Kasumi-1 (cell line): Measurements from ENCODE around the gene MAPK10.

Source experiments
- DNase-seq, 2 experiments: peaks; one replicate each; lab custom pipeline; 2025; lab: John Stamatoyannopoulos, UW

Gene MAPK10

GRCh38 chr4:86274642-86275041 is 85.2 kb downstream of the MAPK10 start:
- no peak for DNase-seq

GRCh38 chr4:86272669-86273068 is 87.2 kb downstream of the MAPK10 start:
- no peak for DNase-seq

- DNase-seq: no peak
Measured at GRCh38 chr4:86271057-86271456, 88.8 kb downstream of the MAPK10 start.

- no peak for DNase-seq
Measured at GRCh38 chr4:86269354-86269753, 90.5 kb downstream of the MAPK10 start.

GRCh38 chr4:86264241-86264640 is 95.6 kb downstream of the MAPK10 start:
- DNase-seq: no peak

GRCh38 chr4:86261636-86262035 is 98.2 kb downstream of the MAPK10 start:
- no peak for DNase-seq

GRCh38 chr4:86256086-86256485 is 103.8 kb downstream of the MAPK10 start:
- no peak for DNase-seq

- no peak for DNase-seq
Measured at GRCh38 chr4:86250619-86251018, 109.2 kb downstream of the MAPK10 start.

- DNase-seq: no peak
Measured at GRCh38 chr4:86250006-86250405, 109.8 kb downstream of the MAPK10 start.

GRCh38 chr4:86249074-86249473 is 110.8 kb downstream of the MAPK10 start:
- no peak for DNase-seq

GRCh38 chr4:86247906-86248305 is 111.9 kb downstream of the MAPK10 start:
- DNase-seq: no peak

- DNase-seq: no peak
Measured at GRCh38 chr4:86247320-86247719, 112.5 kb downstream of the MAPK10 start.

GRCh38 chr4:86243750-86244149 is 116.1 kb downstream of the MAPK10 start:
- no peak for DNase-seq

GRCh38 chr4:86242677-86243076 is 117.2 kb downstream of the MAPK10 start:
- no peak for DNase-seq

- DNase-seq: no peak
Measured at GRCh38 chr4:86235549-86235948, 124.3 kb downstream of the MAPK10 start.

GRCh38 chr4:86233681-86234080 is 126.2 kb downstream of the MAPK10 start:
- no peak for DNase-seq

GRCh38 chr4:86233090-86233489 is 126.8 kb downstream of the MAPK10 start:
- DNase-seq: no peak

- DNase-seq: peak; percentile 59 to 66
Measured at GRCh38 chr4:86223472-86223871, 136.4 kb downstream of the MAPK10 start.

GRCh38 chr4:86221002-86221401 is 138.9 kb downstream of the MAPK10 start:
- DNase-seq: no peak

GRCh38 chr4:86220121-86220520 is 139.7 kb downstream of the MAPK10 start:
- no peak for DNase-seq

GRCh38 chr4:86218746-86219473 is 140.9 kb downstream of the MAPK10 start:
- DNase-seq: no peak

GRCh38 chr4:86203176-86203575 is 156.7 kb downstream of the MAPK10 start:
- DNase-seq: no peak

GRCh38 chr4:86185659-86186058 is 174.2 kb downstream of the MAPK10 start:
- DNase-seq: no peak

- no peak for DNase-seq
Measured at GRCh38 chr4:86184901-86185285, 175.0 kb downstream of the MAPK10 start.
